GM23248 (cell line): ENCODE data around the gene ADAM15.

Experiments used
- EZH2 ChIP-seq: fragments of 200-600 bp; sonication (generic); IDR thresholded peaks from 2 replicates; pipeline ENCODE4 v1.6.1; 2018; ENCODE audit warnings: antibody characterized with exemption, mild to moderate bottlenecking; ENCODE audit not compliant: insufficient read depth, poor library complexity, severe bottlenecking
- EZH2phosphoT487 ChIP-seq: fragments of 200-600 bp; sonication (generic); IDR thresholded peaks from 2 replicates; pipeline ENCODE4 v1.6.1; 2018; ENCODE audit warnings: antibody characterized with exemption, moderate library complexity, mild to moderate bottlenecking, low read depth; ENCODE audit not compliant: insufficient read depth

DNA sequence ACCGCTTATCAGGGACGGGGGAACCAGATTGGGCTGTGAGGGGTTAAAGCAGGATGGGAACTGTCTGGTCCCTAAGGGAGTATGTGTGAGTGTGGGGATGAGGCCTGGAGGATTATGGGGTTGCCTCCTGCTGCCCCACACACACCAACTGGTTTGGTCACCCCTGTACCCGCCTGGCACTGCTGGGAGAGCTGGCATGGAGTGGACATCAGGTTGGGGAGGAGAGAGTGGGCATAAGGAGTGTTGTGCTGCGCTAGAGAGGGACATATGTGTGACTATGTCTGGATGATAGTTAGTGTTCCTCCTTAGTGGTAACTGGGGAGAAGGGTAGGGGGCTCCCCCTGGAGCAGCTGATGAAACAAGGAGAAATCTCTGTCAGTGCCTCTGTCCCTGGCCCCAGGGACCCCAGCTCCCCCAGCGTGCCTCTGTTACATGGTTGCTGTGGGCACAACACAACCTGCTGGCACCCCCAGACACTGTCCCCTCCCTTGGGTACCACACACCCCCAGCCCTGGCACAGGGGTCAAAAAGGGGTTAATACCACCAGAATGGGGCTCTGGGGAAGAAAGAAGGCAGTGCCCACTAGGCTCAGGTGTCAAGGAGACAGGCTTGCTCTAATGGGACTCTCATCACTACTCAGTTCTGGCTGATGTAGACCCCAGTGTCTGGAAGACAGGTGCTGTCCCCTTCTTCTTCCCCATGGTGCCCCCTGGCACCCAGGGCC lies 46.6 kb upstream of the ADAM15 start:
- TF ChIP-seq EZH2 (no peak), EZH2phosphoT487 (no peak)
